ENCODE data around the gene ATP5MG.
"Not testable (repeated sequence)": the region's sequence is repeated elsewhere in the genome, so short reads cannot be mapped to it uniquely, and the experiment has no call there.

The ATP5MG gene

GRCh38 chr11:118410055-118410745, 8.8 kb downstream of the ATP5MG start:
- DNase-seq (ENCODE audit: low spot score), result no peak

- no peak for DNase-seq (ENCODE audit: low spot score)
Measured at GRCh38 chr11:118411530-118411929, 10.1 kb downstream of the ATP5MG start.

DNA sequence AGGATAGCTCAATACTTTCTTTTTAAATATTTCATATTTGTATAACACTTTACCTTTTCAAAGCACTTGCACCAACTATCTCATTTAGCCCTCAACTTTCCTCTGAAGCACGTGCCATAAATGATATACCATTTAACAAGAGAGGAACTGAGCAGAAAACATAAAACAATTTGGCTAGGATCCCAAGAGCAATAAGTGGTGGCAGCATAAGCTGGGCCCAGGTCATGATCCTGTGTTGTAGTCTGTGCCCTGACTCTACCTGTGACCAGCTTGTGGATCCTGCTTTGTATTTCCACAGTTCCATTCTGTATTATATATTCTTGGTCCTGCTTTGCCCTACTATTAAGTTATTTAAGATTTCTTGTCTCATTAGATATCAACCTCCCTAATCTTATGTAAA, 11.5 kb downstream of the ATP5MG start:
- no peak for DNase-seq (ENCODE audit: low spot score)

GRCh38 chr11:118415062-118415738, 13.8 kb downstream of the ATP5MG start:
- DNase-seq (ENCODE audit: low spot score), result peak; percentile 42

DNA sequence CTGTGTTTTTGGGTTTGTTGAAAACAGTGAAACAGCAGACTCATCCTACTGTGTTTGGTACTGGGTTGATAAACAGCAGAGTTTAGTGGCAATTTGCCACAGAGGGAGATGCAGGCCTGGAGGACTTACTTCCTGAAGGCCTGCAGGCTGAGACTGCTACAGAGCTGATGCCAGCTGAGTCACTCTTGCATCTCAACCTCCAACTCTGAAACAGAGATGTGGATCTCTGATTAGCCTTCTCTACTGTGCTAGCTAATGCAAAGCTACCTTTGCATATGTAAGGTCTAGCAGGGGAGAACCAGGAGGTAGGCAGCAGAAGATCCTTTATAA, 14.3 kb downstream of the ATP5MG start:
- DNase-seq (ENCODE audit: low spot score), result no peak

- DNase-seq (ENCODE audit: low spot score), result not testable (repeated sequence)
Measured at GRCh38 chr11:118416900-118417299, 15.5 kb downstream of the ATP5MG start.

DNA sequence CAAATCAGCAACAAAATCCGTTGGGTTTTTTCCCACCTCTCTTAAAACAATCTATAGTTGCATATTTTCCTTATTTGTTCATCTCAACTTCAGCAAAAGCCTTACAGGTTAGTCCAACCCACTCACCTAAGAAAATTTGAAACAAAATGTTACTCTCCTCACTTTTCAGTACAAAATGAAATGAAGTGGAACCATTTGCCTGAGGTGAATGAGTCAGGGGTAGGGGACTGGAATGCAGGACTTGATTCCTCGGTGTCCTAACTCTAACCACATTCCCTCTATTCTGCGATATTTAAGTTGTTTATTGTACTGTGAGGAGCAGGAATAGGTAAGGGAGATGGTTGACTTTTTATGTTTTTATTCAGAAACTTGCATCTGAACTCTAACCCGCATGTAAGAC, 16.4 kb downstream of the ATP5MG start:
- no peak for DNase-seq (ENCODE audit: low spot score)

DNA sequence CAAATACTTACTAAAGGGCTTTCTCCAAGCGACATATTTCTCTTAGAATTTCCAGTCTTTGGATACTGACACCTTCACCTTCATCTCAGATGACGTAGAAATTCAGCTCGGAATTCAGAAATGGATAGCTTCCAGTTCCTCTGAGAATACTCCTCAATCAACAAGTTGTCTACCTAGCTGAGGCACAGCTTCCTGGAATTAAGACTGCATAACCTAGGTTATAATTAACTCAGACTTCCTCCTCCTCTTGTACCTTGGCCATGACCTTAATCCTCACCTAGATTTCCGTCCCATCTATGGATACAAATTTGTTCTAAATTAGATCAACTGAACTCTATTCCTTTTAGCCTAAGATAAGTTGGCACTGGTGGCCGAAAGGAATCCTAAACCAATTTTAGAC, 17.4 kb downstream of the ATP5MG start:
- DNase-seq (ENCODE audit: low spot score), result no peak

DNA sequence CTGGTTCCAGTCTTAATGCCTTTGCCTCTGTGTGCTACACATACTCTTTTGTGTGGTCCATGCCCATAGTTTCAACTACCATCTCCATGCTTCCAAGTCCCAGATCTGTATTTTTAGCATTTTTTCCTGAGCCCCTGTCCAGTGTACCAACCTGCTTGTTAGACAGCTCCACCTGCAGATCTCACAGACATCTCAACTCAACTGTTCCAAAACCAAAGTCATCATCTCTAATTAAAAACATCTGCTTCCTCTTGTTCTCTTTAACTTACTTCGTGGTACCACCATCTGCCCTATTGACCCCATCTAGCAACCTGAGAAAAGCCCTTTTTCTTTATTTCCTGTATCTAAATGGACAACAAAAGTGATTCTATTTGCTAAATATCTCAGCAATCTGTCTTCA, 26.3 kb downstream of the ATP5MG start:
- no peak for DNase-seq (ENCODE audit: low spot score)

DNA sequence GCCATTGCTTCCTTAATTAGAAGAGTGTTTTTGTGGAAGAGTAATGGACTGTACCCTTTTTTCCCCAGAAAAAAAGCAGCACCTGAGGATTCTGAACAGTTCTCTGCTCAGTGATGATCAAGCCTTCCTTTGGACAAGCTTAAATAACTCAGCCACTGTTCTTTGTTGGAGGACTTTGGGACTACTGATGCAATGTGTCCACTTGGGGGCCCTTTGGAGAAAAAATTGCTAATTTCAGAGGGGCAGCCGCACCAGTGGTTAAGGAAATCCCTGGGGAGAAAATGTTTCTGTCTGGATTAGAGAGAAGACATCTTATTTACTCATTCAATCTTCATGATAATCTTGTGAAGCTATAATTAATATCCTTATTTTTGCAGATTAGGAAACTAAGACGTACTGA, 29.6 kb downstream of the ATP5MG start:
- DNase-seq (ENCODE audit: low spot score), result no peak

DNA sequence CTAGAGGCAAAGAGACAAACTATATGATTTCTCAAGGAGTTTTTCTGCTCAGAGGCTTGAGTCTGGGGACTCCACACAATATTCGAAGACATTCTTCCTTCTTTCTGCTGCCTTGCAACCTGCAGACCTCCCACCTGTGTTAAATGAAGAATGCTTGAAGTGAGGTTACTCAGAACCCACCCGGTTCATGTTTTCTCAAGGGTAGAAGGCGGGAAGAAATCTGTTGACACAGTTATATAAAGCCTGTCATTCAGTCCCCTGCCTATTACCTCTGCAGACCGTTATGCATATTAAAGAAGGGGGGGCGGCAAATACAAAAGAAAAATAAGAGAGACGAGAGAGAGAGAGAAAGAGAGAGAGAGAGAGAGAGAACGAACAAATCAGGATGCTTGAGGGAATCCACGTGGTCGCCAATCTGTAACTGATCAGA, 32.7 kb downstream of the ATP5MG start:
- DNase-seq (ENCODE audit: low spot score), result no peak

GRCh38 chr11:118434553-118435289, 33.3 kb downstream of the ATP5MG start:
- peak; percentile 52 for DNase-seq (ENCODE audit: low spot score)

- DNase-seq (ENCODE audit: low spot score), result peak; percentile 57
Measured at GRCh38 chr11:118435290-118435892, 34.0 kb downstream of the ATP5MG start.

- peak; percentile 97 for DNase-seq (ENCODE audit: low spot score)
Measured at GRCh38 chr11:118435893-118436624, 34.7 kb downstream of the ATP5MG start, which contains the start of gene KMT2A. TSS of gene KMT2A (plus strand) at chr11:118436492. CDS start at chr11:118436513, 21 bp downstream.

- no peak for DNase-seq (ENCODE audit: low spot score)
Measured at GRCh38 chr11:118436639-118437207, 35.3 kb downstream of the ATP5MG start.

DNA sequence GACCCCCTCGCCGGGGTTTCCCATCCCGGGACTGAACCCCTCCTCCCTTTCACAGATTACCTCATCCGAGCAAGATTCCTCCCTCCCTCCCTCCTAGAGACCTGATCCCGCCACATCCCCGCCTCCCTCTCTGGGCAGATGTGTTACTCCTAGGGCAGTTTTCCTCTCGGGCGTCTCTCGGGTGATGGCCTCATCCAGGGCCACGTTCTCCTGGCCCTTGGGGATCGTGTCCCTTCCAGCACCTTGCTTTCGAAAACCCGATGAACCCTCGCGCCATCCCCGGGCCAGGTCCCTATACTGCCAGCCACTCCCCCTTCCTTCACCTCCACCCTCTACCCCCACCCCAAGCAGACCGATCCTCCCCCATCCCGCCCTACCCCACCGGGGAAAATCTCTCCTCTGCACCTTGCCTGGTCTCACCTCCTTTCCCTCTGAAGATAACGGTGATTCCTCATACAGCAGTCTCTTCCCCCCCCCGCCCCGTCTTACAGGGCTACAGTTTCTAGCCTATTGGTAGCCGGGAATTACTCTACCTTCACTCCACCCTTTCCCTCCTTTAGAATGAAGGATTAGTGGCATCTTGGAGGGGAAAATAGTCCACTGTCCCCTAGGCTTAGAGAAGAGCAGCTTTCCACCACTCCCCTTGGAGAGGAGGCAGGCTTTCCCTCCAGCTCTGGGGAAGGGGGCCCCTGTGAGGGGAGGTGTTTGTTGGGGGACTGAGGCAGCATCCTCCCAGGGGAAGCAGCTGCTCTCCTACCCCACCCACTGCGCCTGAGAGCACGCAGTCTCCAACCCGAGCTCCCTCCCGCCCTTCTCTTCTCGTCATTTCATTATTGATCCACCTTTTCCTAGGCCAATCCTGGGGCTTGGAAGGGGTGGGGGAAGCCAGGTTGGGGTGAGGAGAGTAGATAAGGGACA, 36.1 kb downstream of the ATP5MG start:
- DNase-seq (ENCODE audit: low spot score), result peak; percentile 64

DNA sequence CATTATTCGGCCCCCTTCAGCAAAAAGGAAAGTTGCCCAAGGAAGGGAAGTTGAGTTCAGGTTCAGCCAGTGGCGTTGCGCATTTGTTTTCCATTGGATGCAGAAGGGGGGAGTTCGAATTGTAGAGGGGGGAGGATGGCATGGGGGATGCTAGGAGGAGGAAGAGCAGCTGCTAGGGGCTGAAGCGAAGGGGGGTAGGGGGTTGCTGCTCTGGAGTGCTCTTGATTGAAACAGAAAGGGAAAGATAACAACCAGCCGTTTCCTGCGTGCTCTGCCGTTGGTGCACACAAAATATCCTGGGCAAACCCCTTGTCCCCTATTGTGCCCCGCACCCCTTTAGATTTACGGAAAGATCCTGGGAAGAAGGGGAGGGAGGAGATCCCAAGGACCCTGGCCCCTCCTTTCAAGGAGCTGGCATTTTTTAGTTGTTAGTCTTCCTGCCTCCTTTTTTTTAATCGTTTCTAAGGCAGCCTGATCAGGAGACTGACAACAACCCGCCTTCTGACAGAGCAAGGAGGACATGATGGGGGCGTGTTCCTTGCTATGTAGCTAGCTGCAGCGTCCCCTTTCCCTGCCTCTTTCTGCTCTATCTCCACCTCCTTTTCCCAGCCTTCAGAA, 37.0 kb downstream of the ATP5MG start:
- DNase-seq (ENCODE audit: low spot score), result peak; percentile 81

GRCh38 chr11:118439646-118440045, 38.2 kb downstream of the ATP5MG start:
- DNase-seq (ENCODE audit: low spot score), result no peak

DNA sequence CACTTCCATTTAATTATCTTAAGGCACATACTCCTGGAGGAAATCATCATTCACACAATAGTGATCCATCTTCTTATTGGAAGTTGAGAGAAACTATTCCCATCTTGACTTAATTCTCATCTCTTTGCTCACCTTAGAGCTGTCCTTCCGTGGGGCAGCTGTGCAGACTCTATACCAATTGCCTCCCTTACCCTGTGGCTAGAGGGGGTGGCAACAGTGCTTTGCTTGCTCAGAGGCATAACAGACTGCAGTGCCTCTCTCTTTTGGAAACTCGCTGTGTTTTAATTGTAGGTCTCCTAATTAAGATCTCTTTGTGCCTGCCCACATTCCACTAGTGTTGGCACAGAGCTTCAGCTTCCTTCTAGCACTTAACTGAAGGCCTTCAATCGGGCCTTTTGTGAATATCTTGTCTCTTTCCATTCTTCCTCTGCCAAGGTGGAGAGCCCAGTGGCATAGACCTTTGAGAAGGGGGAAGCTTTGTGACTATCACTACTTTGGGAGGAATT, 40.4 kb downstream of the ATP5MG start:
- DNase-seq (ENCODE audit: low spot score), result no peak

DNA sequence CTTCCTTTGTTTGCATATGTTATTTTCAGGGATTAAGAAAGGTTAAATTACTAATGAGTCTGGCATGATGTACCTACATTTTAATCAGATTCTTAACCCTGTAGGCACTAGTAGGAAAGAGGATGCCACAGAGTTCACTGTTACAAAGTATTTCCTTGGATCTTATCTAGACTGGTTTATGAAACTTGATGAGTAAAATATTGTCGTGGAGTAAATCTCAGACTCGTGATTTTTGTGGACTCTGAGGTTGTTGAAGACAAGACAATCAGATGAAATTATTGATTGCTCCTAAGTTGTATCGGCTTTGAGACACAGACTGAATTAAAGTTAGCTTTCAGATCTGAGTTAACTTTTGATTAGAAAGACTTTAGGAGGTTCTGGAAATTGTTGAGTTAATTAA, 40.9 kb downstream of the ATP5MG start:
- DNase-seq (ENCODE audit: low spot score), result no peak
